Endothelial cell of umbilical vein (primary cell): ENCODE results near the gene ELMO1.

ENCODE experiments used
- EZH2 ChIP-seq: IDR thresholded peaks from 2 replicates; pipeline ENCODE4 v1.6.1; 2012; ENCODE audit warnings: borderline replicate concordance, low read depth, mild to moderate bottlenecking, moderate library complexity, low read length, inconsistent platforms; ENCODE audit not compliant: severe bottlenecking
- GATA2 ChIP-seq: IDR thresholded peaks from 2 replicates; pipeline ENCODE4 v1.7.0; 2011; ENCODE audit warnings: low read depth, mild to moderate bottlenecking, moderate library complexity, mixed read lengths, low read length; ENCODE audit not compliant: insufficient read length, insufficient read depth
- JUN ChIP-seq: IDR thresholded peaks from 2 replicates; pipeline ENCODE4 v1.6.1; 2011; ENCODE audit warnings: borderline replicate concordance, low read depth; ENCODE audit not compliant: insufficient read length, insufficient read depth
- MAX ChIP-seq: IDR thresholded peaks from 2 replicates; pipeline ENCODE4 v1.6.1; 2011; ENCODE audit not compliant: insufficient read depth, insufficient read length
- POLR2A ChIP-seq: IDR thresholded peaks from 2 replicates; pipeline ENCODE4 v1.6.1; 2012; ENCODE audit warnings: low read depth, mild to moderate bottlenecking, control low read depth, low read length
- POLR2AphosphoS5 ChIP-seq: IDR thresholded peaks from 2 replicates; pipeline ENCODE4 v1.6.1; 2012; ENCODE audit warnings: low read depth, mild to moderate bottlenecking, control low read depth, low read length, moderate library complexity; ENCODE audit not compliant: insufficient read depth
- TF ChIP-seq, protein P1 (sequence below), 2 donors: IDR thresholded peaks; 1 replicate in 1 of 2; 2 replicates in 1 of 2; pipeline ENCODE4 v1.5.1; 2011; ENCODE audit warnings: low read length in 2 of 2, mild to moderate bottlenecking in 2 of 2, moderate library complexity in 2 of 2, control low read depth in 1 of 2, inconsistent platforms in 1 of 2, low read depth in 1 of 2; ENCODE audit not compliant: insufficient read depth in 1 of 2; ENCODE audit errors: extremely low read depth in 1 of 2

GRCh38 chr7:37006764-37007163, 441.9 kb downstream of the ELMO1 start:
- TF ChIP-seq EZH2 (no peak), POLR2A (no peak), JUN (no peak), POLR2AphosphoS5 (no peak), MAX (no peak), GATA2 (no peak)
- TF ChIP-seq, protein P1, sequence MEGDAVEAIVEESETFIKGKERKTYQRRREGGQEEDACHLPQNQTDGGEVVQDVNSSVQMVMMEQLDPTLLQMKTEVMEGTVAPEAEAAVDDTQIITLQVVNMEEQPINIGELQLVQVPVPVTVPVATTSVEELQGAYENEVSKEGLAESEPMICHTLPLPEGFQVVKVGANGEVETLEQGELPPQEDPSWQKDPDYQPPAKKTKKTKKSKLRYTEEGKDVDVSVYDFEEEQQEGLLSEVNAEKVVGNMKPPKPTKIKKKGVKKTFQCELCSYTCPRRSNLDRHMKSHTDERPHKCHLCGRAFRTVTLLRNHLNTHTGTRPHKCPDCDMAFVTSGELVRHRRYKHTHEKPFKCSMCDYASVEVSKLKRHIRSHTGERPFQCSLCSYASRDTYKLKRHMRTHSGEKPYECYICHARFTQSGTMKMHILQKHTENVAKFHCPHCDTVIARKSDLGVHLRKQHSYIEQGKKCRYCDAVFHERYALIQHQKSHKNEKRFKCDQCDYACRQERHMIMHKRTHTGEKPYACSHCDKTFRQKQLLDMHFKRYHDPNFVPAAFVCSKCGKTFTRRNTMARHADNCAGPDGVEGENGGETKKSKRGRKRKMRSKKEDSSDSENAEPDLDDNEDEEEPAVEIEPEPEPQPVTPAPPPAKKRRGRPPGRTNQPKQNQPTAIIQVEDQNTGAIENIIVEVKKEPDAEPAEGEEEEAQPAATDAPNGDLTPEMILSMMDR (IDR thresholded peaks at IDR 0.05; ENCODE audit: extremely low read depth in 1 of 2, insufficient read depth in 1 of 2, low read depth in 1 of 2, low read length in 2 of 2) = no peak
